HG03139 (cell line): ENCODE data around the gene SMIM36.
"Not testable (repeated sequence)": the region's sequence is repeated elsewhere in the genome, so short reads cannot be mapped to it uniquely, and the experiment has no call there.

Experiments used
- ATAC-seq: cut with Tn5 transposase; IDR thresholded peaks from one replicate; pipeline ENCODE4 v1.9.1; 2021; ENCODE audit not compliant: unreplicated experiment

The SMIM36 gene

GRCh38 chr17:55417411-55418268 lies 93.6 kb downstream of the SMIM36 start:
- no peak for ATAC-seq

- ATAC-seq: no peak
These were observed 94.7 kb downstream of the SMIM36 start for GRCh38 chr17:55416470-55417052.

GRCh38 chr17:55416000-55416399 lies 95.3 kb downstream of the SMIM36 start:
- no peak for ATAC-seq

GRCh38 chr17:55414983-55415382 lies 96.3 kb downstream of the SMIM36 start:
- no peak for ATAC-seq

- ATAC-seq: no peak
These were observed 97.3 kb downstream of the SMIM36 start for GRCh38 chr17:55413825-55414489.

GRCh38 chr17:55411463-55411855 lies 99.8 kb downstream of the SMIM36 start:
- no peak for ATAC-seq

- no peak for ATAC-seq
These were observed 100.4 kb downstream of the SMIM36 start for GRCh38 chr17:55410722-55411462.

- no peak for ATAC-seq
These were observed 102.0 kb downstream of the SMIM36 start for GRCh38 chr17:55409030-55409800.

GRCh38 chr17:55407641-55408566 lies 103.3 kb downstream of the SMIM36 start:
- ATAC-seq: no peak

GRCh38 chr17:55405600-55405999 lies 105.7 kb downstream of the SMIM36 start:
- no peak for ATAC-seq

- ATAC-seq: not testable (repeated sequence)
These were observed 107.1 kb downstream of the SMIM36 start for GRCh38 chr17:55404197-55404596.

- ATAC-seq: no peak
These were observed 108.9 kb downstream of the SMIM36 start for GRCh38 chr17:55402374-55402773.
